Forelimb muscle (tissue), 1 donor: ENCODE measurements around the gene OSCAR. TPM values are rescaled to one million over a fixed set of nuclear protein-coding genes. Genes with fewer than 3 reads are reported as not detected.

Experiments
- DNase-seq: peaks from one replicate; pipeline ENCODE4 v3.0.0-alpha.2; 2013; ENCODE audit warnings: low read depth
- polyA plus RNA-seq: library from polyadenylated mRNA; unstranded; fragments of 120-200 nt; gene quantifications from one replicate; pipeline ENCODE4 v1.2.1, GENCODE V29; 2013; ENCODE audit not compliant: insufficient read length

The OSCAR gene
- polyA plus RNA-seq, 1 donor: 0.39 TPM

DNA sequence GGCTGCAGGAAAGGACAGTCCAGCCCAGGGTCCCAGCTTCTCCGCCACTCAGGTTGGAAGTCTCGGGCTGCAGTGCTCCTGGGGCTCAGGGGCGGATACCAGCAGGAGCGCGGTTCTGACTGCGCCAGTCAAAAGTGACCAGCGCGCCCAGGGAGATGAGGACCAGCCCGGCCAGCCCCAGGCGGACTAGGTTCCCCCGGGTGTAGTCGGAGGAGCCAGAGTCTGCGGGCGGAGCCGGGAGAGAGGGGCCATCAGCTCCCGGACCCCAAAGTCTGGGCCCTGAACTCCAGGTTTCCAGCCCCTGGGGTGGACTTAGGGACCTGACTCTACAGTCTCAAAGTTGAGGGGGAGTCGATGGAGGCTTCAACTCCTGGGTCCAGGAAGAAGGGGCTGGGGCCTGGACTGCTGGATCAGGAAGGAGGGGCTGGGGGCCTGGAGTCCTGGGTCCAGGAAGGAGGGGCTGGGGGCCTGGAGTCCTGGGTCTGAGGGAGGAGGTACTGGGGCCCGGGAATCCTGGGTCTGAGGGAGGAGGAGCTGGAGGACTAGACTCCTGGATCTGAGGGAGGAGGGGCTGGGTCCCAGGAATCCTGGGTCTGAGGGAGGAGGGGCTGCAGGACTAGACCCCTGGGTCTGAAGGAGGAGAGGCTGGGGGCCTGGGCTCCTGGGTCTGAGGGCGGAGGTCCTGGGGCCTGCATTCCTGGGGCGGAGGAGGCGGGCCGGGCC lies 5.3 kb downstream of the OSCAR start:
- DNase-seq: no peak

DNA sequence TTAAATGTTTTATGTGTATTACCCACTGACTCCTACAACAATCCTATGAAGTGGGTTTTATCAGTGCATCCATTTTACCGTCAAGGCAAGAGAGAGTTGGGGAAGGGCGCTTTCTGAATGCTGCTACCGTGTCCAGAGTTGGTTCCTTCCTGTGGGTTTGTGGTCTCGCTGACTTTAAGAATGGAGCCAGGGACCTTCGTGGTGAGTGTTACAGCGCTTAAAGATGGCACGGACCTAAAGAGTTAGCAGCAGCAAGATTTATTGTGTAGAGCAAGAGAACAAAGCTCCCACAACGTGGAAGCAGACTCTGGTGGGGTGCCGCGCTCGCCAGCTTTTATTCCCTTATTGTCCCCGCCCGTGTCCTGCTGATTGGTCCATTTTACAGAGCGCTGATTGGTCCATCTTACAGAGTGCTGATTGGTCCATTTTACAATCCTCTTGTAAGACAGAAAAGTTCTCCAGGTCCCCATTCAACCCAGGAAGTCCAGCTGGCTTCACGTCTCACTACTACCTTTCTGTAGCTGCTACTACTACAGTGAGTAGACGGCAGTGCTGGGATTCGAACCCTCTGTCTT lies 6.1 kb downstream of the OSCAR start:
- DNase-seq: no peak

DNA sequence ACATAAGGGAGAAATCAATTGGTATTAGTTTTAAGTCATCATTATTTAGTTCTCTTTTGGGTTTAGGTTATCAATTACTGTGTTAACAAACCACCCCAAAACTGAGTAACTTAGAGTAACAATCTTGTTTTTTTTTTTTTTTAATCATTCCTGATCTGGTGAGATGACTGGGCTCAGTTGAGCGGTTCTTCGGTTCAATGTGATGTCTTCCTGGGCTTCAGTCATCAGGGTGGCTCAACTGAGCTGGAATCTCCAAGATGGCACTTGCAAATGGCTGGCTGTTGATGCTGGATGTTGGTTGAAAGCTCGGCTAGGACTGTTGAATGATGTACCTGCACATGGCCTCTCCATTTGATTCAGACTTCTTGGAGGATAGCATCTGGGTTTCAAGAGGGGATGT lies 16.2 kb downstream of the OSCAR start:
- no peak for DNase-seq

DNA sequence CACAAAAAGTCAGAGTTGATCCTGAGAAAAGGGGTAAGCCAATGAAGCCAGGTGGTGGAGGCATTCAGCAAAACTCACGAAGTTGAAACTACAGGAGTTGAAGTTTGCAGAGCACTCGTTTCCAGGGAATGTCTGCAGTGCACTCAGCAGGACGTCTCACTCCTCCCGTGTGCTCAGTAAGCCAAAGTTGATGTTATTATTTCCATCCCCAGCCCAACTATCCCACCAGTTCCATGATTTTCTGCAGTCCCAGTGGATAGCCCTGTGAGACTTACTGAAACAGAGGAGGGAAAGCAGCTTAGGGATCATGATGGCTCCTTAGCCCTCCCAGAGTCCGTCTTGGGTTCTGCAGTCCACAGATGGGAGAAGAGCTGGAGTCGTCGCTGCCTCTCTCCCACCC lies 19.6 kb downstream of the OSCAR start, which contains the start of gene TARM1:
TARM1 (minus strand) TSS at position 334 of the 400 bp plus-strand sequence; CDS start at position 309, 25 bp downstream.
- DNase-seq: no peak

DNA sequence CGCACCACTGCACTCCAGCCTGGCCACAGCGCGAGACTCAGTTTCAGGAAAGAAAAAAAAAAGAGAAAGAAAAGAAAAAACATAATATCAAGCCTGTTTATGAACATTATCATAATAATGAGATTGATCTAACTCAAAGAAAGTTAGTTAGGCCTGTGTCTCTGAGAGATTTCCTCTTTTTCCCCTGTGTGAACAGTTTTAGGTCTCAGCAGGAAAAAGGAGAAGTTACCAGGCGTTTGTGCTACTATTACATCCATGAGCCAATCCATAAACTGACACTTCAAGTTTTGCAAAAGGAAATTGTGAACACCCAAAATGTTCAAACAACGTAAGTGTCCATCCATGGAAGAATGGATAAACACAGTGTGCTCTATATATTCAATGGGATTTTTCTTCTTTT lies 23.3 kb downstream of the OSCAR start:
- no peak for DNase-seq

- DNase-seq: no peak
Observed at GRCh38 chr19:54074851-54075250, 25.8 kb downstream of the OSCAR start.

DNA sequence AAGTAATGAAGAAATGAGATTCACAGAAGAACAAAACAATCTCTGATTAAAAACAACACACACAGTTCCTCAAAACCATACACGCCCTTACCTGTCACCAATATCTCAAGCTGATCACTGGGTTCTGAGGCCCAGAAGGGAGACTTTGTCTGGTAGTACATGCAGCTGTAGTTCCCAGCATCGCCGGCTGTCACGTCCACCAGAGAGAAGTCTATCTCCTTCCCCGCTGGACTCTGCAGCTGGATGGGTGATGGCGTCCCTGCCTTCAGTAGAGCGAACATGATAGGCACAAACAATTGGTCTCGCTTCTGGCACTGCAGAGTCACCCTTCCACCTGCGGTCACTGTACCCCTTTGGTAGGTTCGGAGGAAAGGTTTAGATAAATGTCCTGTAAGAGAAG lies 26.8 kb downstream of the OSCAR start:
- no peak for DNase-seq

DNA sequence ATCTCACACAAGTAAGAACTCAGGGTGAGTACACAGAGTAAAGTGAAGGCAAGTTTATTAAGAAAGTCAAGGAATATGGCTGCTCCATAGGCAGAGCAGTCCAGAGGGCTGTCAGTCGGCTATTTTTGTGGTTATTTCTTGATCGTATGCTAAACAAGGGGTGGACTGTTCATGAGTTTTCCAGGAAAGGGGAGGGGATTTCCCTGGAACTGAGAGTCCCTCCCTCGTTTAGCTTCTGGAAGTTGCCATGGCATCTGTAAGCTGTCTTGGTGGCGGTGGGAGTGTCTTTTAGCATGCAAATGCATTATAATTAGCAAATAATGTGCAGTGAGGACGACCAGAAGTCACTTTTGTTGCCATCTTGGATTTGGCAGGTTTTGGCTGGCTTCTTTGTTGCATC lies 31.1 kb downstream of the OSCAR start:
- DNase-seq: no peak

- no peak for DNase-seq
Observed at GRCh38 chr19:54063350-54064116, 37.1 kb downstream of the OSCAR start, which contains the start of gene VSTM1. Gene VSTM1 (minus strand): TSS chr19:54063897. CDS start chr19:54063777, 120 bp downstream.

GRCh38 chr19:54062643-54063042 lies 38.0 kb downstream of the OSCAR start:
- DNase-seq: no peak

DNA sequence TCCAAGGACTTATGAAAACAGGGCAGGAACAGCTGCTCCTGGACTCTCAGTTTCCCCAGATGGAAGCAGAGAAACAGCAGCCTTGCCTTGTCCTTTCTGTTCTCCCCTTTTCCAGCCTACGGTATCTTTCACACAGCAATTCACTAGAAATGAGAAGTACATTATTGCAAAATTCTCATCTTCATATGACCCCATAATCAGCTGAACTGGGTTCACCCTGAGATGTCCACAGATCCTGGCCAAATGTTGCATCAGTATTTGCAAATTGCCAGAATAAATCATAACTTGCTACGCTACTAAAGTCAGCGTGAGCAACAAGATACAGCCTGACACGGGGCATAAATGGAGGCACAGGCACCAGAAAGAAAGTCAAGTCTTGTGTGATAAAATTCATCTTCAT lies 53.0 kb downstream of the OSCAR start:
- no peak for DNase-seq

GRCh38 chr19:54045771-54046170 lies 54.8 kb downstream of the OSCAR start:
- DNase-seq: no peak

Other genes with a start within 250 kb of the OSCAR start
- gene MYADM, start 232.9 kb downstream of the OSCAR start, polyA plus RNA-seq: 151 TPM
- gene PRKCG, start 218.6 kb downstream of the OSCAR start, polyA plus RNA-seq: 0.16 TPM
- 0.10 TPM for gene CACNG7, start 191.5 kb downstream of the OSCAR start, polyA plus RNA-seq
- 0.91 TPM for gene CACNG8, start 137.9 kb downstream of the OSCAR start, polyA plus RNA-seq
- 27.8 TPM for gene CACNG6, start 109.2 kb downstream of the OSCAR start, polyA plus RNA-seq
- 0.19 TPM for gene VSTM1, start 36.9 kb downstream of the OSCAR start, polyA plus RNA-seq
- not detected for gene TARM1, start 19.4 kb downstream of the OSCAR start, polyA plus RNA-seq
- gene NDUFA3, start 2.1 kb upstream of the OSCAR start, polyA plus RNA-seq: 120 TPM
- 13.5 TPM for gene TFPT, start 14.9 kb upstream of the OSCAR start, polyA plus RNA-seq
- gene PRPF31, start 15.0 kb upstream of the OSCAR start, polyA plus RNA-seq: 44.1 TPM
- 36.9 TPM for gene CNOT3, start 37.0 kb upstream of the OSCAR start, polyA plus RNA-seq
- gene LENG1, start 58.9 kb upstream of the OSCAR start, polyA plus RNA-seq: 8.1 TPM
- gene TMC4, start 72.4 kb upstream of the OSCAR start, polyA plus RNA-seq: 3.4 TPM
- 27.2 TPM for gene MBOAT7, start 88.8 kb upstream of the OSCAR start, polyA plus RNA-seq
- 32.5 TPM for gene TSEN34, start 90.5 kb upstream of the OSCAR start, polyA plus RNA-seq
- 2,526 TPM for gene RPS9, start 100.1 kb upstream of the OSCAR start, polyA plus RNA-seq
- 1.8 TPM for gene LILRB3, start 122.2 kb upstream of the OSCAR start, polyA plus RNA-seq
- 1.2 TPM for gene LILRA6, start 142.0 kb upstream of the OSCAR start, polyA plus RNA-seq
- 8.1 TPM for gene LILRB5, start 156.5 kb upstream of the OSCAR start, polyA plus RNA-seq
- 1.9 TPM for gene LILRB2, start 180.3 kb upstream of the OSCAR start, polyA plus RNA-seq
- gene LILRA5, start 212.4 kb upstream of the OSCAR start, polyA plus RNA-seq: 0.44 TPM
- not detected for gene LILRA4, start 238.4 kb upstream of the OSCAR start, polyA plus RNA-seq